Brain microvascular endothelial cell (primary cell): ENCODE measurements around the gene ZSCAN5C.

Experiments used
- DNase-seq: peaks from one replicate; pipeline ENCODE4 v3.0.0-alpha.2; 2020
- H3K27ac ChIP-seq: fragments of 250-450 bp; sonication (Bioruptor Pico); 2 replicates; pipeline ENCODE4 v1.5.1; 2020; ENCODE audit warnings: mild to moderate bottlenecking, moderate library complexity
- H3K27me3 ChIP-seq: fragments of 250-450 bp; sonication (Bioruptor Pico); replicated peaks from 2 replicates; pipeline ENCODE4 v1.5.1; 2020; ENCODE audit warnings: mild to moderate bottlenecking
- H3K36me3 ChIP-seq: fragments of 250-450 bp; sonication (Bioruptor Pico); replicated peaks from 2 replicates; pipeline ENCODE4 v1.5.1; 2020; ENCODE audit warnings: mild to moderate bottlenecking
- H3K4me3 ChIP-seq: 2 replicates; pipeline ENCODE4 v1.5.1; 2011; ENCODE audit warnings: low read depth, mild to moderate bottlenecking, control low read depth, low read length, moderate library complexity
- in situ Hi-C: cut with HindIII; loops from 2 replicates; pipeline ENCODE4 v1.10.0; 2017; ENCODE audit warnings: low sequenced_read_pairs, low pct_ligation_motif_present
- TF ChIP-seq, protein P1 (sequence below): IDR thresholded peaks from 2 replicates; pipeline ENCODE4 v1.5.1; 2011; ENCODE audit warnings: low read depth, mild to moderate bottlenecking, moderate library complexity, low read length, control low read depth, inconsistent platforms; ENCODE audit errors: missing control alignments

Gene ZSCAN5C

GRCh38 chr19:56159009-56159559, 43.0 kb upstream of the ZSCAN5C start:
- in situ Hi-C loops, result no loop called here
- TF ChIP-seq, protein P1, sequence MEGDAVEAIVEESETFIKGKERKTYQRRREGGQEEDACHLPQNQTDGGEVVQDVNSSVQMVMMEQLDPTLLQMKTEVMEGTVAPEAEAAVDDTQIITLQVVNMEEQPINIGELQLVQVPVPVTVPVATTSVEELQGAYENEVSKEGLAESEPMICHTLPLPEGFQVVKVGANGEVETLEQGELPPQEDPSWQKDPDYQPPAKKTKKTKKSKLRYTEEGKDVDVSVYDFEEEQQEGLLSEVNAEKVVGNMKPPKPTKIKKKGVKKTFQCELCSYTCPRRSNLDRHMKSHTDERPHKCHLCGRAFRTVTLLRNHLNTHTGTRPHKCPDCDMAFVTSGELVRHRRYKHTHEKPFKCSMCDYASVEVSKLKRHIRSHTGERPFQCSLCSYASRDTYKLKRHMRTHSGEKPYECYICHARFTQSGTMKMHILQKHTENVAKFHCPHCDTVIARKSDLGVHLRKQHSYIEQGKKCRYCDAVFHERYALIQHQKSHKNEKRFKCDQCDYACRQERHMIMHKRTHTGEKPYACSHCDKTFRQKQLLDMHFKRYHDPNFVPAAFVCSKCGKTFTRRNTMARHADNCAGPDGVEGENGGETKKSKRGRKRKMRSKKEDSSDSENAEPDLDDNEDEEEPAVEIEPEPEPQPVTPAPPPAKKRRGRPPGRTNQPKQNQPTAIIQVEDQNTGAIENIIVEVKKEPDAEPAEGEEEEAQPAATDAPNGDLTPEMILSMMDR, result no peak
- no peak overlapping the region for H3K27ac ChIP-seq
- peaks cover 17% of the 10 kb centered on the region for H3K36me3 ChIP-seq
- DNase-seq, result no peak
- H3K4me3 ChIP-seq, result no peak overlapping the region
- no peaks in the 10 kb centered on the region for H3K27me3 ChIP-seq

DNA sequence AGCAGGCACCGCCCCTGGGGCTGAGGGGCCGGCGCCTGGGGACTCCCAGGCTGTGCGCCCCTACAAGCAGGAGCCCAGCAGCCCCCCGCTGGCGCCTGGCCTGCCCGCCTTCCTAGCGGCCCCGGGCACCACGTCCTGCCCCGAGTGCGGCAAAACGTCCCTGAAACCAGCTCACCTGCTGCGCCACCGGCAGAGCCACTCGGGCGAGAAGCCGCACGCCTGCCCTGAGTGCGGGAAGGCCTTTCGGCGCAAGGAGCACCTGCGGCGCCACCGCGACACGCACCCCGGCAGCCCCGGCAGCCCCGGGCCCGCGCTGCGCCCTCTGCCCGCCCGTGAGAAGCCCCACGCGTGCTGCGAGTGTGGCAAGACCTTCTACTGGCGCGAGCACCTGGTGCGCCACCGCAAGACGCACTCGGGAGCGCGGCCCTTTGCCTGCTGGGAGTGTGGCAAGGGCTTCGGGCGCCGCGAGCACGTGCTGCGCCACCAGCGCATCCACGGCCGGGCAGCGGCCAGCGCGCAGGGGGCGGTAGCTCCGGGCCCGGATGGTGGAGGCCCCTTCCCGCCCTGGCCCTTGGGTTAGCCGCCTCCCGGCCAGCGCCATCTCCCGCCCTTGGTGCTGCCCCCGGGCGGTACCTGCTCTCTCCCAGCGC, 42.3 kb upstream of the ZSCAN5C start:
- Histone ChIP-seq H3K27me3 (no peaks in the 10 kb centered on the region), H3K4me3 (no peak overlapping the region), H3K36me3 (peaks cover 16% of the 10 kb centered on the region), H3K27ac (no peak overlapping the region)
- TF ChIP-seq, protein P1, result no peak
- in situ Hi-C loops, result no loop called here
- no peak for DNase-seq

- H3K27ac ChIP-seq, result no peak overlapping the region
- in situ Hi-C loops, result no loop called here
- no peak for DNase-seq
- no peak overlapping the region for H3K4me3 ChIP-seq
- H3K36me3 ChIP-seq, result peaks cover 14% of the 10 kb centered on the region
- TF ChIP-seq, protein P1, result no peak
- H3K27me3 ChIP-seq, result no peaks in the 10 kb centered on the region
Measured at GRCh38 chr19:56161534-56161933, 40.5 kb upstream of the ZSCAN5C start.

- TF ChIP-seq, protein P1, result no peak
- Histone ChIP-seq H3K27me3 (no peaks in the 10 kb centered on the region), H3K27ac (no peak overlapping the region), H3K4me3 (no peak overlapping the region), H3K36me3 (peaks cover 14% of the 10 kb centered on the region)
- in situ Hi-C loops, result no loop called here
- DNase-seq, result peak; percentile 75
Measured at GRCh38 chr19:56162258-56162657, 39.8 kb upstream of the ZSCAN5C start.

DNA sequence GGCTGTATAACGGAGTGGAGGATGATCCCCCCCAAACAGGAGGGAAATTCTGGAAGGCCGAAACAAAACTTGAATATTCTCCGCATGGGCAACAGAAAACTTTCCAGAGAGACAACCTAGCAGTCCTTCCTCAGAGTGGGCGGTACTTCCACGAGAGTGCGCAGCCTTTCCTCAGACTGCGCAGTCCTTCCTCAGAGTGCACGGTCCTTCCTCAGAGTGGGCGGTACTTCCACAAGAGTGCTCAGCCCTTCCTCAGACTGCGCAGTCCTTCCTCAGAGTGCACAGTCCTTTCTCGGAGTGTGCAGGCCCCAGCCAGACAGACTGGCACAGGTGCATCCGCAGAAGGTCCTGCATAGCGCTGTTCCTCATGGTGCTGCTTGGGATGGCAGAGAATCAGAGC, 39.0 kb upstream of the ZSCAN5C start:
- TF ChIP-seq, protein P1, result no peak
- no peak overlapping the region for H3K4me3 ChIP-seq
- H3K27me3 ChIP-seq, result no peaks in the 10 kb centered on the region
- peaks cover 14% of the 10 kb centered on the region for H3K36me3 ChIP-seq
- no peak overlapping the region for H3K27ac ChIP-seq
- in situ Hi-C loops, result no loop called here
- DNase-seq, result no peak
